ENCODE measurements around the gene MEX3D. TPM values are rescaled to one million over a fixed set of nuclear protein-coding genes. Genes with fewer than 3 reads are reported as not detected.

MEX3D gene
- polyA plus RNA-seq, 2 of the 4 experiments (the other 2 are of a cell fraction), result 2.1 to 7.1 TPM

DNA sequence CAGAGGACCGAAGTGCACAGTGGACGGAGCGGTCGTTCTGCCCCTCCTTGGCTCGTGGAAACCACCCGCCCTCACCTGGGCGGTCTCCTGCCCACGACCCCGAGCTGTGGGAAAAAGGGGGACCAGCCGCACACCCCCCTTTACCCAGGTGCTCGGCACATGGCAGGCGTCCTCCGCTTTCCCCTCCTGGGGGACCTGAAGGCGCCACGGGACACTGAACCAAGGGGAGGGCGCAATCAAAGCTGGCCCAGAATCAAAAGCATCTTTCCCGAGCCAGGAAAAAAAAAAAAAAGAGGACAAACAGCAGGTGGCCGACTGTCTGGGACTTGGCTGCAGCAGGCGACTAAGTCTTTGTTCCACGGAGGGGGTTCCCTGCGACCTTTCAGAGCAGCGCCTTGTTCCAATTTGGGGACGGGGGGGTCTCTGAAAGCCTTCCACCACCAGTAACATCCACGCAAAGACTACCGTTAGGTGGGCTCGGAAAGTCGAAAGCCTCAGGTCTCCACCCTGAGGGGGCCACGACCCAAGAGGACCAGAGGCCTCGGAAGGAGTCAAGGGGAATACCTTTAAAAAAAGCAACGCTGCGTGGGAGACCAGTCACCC is 23.4 kb upstream of the MEX3D start:
- Histone ChIP-seq H3K4me2 (peak overlapping the region; percentile 72), H3K4me3 (peak overlapping the region; percentile 93), H3K9me3 (no peaks in the 10 kb centered on the region), H3K27ac (peak overlapping the region; percentile 97 to 99), H3K4me1 (peaks cover 21% of the 10 kb centered on the region)
- WGBS (ENCODE audit: missing lambda C conversion rate), result 2% methylated on average over 12 of the region's 31 CpGs
- TF ChIP-seq POLR2A (IDR thresholded peaks at IDR 0.05; ENCODE audit: low read length) (peak; percentile 14; the same call in 1 of the 2 replicates), MYC (IDR thresholded peaks at IDR 0.05; ENCODE audit: borderline replicate concordance, low read length) (no peak), FOSB (CRISPR knock-in tag; IDR thresholded peaks at IDR 0.05) (0 out of 2 replicates have a peak, but pooled peaks have one; percentile 26), ZC3H11A (IDR thresholded peaks at IDR 0.05) (no peak), HOXA7 (CRISPR knock-in tag; IDR thresholded peaks at IDR 0.05) (0 out of 2 replicates have a peak, but pooled peaks have one; percentile 31)
- TF ChIP-seq, protein P1, sequence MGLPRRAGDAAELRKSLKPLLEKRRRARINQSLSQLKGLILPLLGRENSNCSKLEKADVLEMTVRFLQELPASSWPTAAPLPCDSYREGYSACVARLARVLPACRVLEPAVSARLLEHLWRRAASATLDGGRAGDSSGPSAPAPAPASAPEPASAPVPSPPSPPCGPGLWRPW (IDR thresholded peaks at IDR 0.05), result no peak
- POLR2A ChIA-PET, result no interaction called here
- DNase-seq (ENCODE audit: low read depth in 1 of 2, low spot score in 1 of 2) (no peak), ATAC-seq (peak in 1 of 2 experiments; percentile 2; a peak in 2 of 6 replicates), FAIRE-seq (no peak)
- CTCF ChIA-PET, result interaction anchor here (0.8 to 1.7 kb wide), 11 partner anchors 7 to 235 kb away, joined by 3 to 6 read pairs (median 4); no protein-coding TSS in a partner anchor

DNA sequence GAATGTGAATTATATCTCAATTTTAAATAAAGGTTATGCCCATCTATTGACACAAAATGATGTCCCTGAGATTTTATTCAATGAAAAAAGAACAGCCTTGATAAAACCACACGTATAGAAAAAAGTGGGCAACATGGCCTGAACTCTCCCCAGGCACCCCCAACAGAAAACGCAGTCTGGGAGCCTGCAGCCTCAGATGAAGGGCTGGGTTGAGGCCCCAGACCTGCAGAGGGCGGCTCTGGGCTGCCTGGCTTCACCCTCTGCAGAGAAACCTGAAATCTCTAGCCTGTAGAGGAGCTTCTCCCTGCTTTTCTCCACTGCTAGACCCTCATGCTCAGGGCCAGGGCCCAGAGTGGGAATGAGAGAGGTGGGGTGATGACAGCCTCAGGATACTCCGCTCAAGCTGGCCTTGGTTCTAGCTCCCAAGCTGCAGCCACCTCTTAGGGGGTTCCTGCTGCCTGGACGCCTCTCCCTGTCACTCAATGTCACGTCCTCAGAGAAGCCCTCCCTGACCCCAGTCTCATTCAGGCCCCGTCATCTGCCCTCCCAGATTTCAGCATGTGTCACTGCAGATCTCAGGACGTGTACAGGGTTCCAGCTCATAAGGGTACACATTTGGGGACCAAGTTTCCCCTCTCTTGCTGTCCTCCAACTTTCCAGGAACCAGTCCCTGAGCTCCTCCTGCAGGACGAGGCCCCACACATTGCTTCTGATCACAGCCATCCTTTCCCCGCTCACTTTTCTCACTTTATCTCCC is 22.7 kb upstream of the MEX3D start:
- peaks cover 21% of the 10 kb centered on the region for H3K4me1 ChIP-seq
- no peak for TF ChIP-seq KDM5A (IDR thresholded peaks at IDR 0.05)
- no peak for TF ChIP-seq NR3C1 (IDR thresholded peaks at IDR 0.05)
- TF ChIP-seq RAD21 (conservative IDR thresholded peaks at IDR 0.05 in 1 of 2, IDR thresholded peaks at IDR 0.05 in 1 of 2), result peak; percentile 8 to 25; a peak in 2 of 5 replicates
- TF ChIP-seq, protein P2, sequence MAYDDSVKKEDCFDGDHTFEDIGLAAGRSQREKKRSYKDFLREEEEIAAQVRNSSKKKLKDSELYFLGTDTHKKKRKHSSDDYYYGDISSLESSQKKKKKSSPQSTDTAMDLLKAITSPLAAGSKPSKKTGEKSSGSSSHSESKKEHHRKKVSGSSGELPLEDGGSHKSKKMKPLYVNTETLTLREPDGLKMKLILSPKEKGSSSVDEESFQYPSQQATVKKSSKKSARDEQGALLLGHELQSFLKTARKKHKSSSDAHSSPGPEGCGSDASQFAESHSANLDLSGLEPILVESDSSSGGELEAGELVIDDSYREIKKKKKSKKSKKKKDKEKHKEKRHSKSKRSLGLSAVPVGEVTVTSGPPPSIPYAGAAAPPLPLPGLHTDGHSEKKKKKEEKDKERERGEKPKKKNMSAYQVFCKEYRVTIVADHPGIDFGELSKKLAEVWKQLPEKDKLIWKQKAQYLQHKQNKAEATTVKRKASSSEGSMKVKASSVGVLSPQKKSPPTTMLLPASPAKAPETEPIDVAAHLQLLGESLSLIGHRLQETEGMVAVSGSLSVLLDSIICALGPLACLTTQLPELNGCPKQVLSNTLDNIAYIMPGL (CRISPR knock-in tag; IDR thresholded peaks at IDR 0.05; ENCODE audit: borderline replicate concordance), result no peak
- TF ChIP-seq CHD4 (IDR thresholded peaks at IDR 0.05; ENCODE audit: borderline replicate concordance), result no peak
- TF ChIP-seq, protein P3, sequence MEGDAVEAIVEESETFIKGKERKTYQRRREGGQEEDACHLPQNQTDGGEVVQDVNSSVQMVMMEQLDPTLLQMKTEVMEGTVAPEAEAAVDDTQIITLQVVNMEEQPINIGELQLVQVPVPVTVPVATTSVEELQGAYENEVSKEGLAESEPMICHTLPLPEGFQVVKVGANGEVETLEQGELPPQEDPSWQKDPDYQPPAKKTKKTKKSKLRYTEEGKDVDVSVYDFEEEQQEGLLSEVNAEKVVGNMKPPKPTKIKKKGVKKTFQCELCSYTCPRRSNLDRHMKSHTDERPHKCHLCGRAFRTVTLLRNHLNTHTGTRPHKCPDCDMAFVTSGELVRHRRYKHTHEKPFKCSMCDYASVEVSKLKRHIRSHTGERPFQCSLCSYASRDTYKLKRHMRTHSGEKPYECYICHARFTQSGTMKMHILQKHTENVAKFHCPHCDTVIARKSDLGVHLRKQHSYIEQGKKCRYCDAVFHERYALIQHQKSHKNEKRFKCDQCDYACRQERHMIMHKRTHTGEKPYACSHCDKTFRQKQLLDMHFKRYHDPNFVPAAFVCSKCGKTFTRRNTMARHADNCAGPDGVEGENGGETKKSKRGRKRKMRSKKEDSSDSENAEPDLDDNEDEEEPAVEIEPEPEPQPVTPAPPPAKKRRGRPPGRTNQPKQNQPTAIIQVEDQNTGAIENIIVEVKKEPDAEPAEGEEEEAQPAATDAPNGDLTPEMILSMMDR (IDR thresholded peaks at IDR 0.05), result peak; percentile 21; the same call in 1 of the 3 replicates
- CTCF ChIA-PET, result interaction anchor here (0.7 to 1.7 kb wide), 16 partner anchors 8 to 235 kb away, joined by 3 to 6 read pairs (median 4); no protein-coding TSS in a partner anchor
- FAIRE-seq (no peak), DNase-seq (ENCODE audit: low read depth in 1 of 2, low spot score in 1 of 2) (peak in 1 of 2 experiments; percentile 33), ATAC-seq (peak; percentile 51 to 73; a peak in 3 of 6 replicates)
- POLR2A ChIA-PET, result interaction anchor here (0.6 kb wide), 1 partner anchor 373 kb away, joined by 5 read pairs; no protein-coding TSS in a partner anchor
- peak overlapping the region; percentile 93 for H3K4me3 ChIP-seq
- 13% methylated on average over 9 of the region's 10 CpGs for WGBS (ENCODE audit: missing lambda C conversion rate)
- H3K4me2 ChIP-seq, result peak overlapping the region; percentile 72
- H3K27ac ChIP-seq, result peak overlapping the region; percentile 97 to 99
- no peaks in the 10 kb centered on the region for H3K9me3 ChIP-seq

DNA sequence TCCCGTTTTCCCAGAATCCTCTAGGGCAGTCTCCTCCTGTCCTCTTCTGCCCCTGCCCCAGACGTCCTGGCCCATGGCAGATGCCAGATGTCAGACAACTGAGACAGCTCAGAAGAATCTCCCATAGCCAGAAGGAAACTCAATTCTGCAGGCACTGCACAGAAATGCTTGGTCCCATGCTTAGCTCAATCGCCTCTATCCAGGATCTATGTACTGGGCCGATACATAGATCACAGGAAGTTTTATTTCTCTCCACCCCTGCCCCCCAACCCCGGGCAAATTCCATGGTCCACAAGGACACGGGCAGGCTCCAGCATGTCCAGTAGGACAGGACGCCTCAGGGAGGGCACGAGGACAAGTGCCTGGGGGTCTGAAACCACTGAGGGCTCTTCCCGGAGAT is 19.7 kb upstream of the MEX3D start:
- FAIRE-seq (no peak), DNase-seq (ENCODE audit: low read depth in 1 of 2, low spot score in 1 of 2) (no peak), ATAC-seq (no peak)
- Histone ChIP-seq H3K9me3 (no peaks in the 10 kb centered on the region), H3K27ac (0 out of 6 replicates have a peak overlapping the region, but pooled peaks of 1 of the 2 experiments have one; percentile 12), H3K4me3 (no peak overlapping the region), H3K4me1 (peaks cover 21% of the 10 kb centered on the region), H3K4me2 (no peak overlapping the region)
- WGBS (ENCODE audit: missing lambda C conversion rate), result 87% methylated on average over 9 of the region's 9 CpGs
- POLR2A ChIA-PET, result interaction anchor here (0.7 to 0.9 kb wide), 2 partner anchors 11 to 19 kb away, joined by 3 read pairs; no protein-coding TSS in a partner anchor
- CTCF ChIA-PET, result interaction anchor here (1.0 to 1.9 kb wide), 3 partner anchors 9 to 206 kb away, joined by 3 to 9 read pairs (median 3); no protein-coding TSS in a partner anchor
- TF ChIP-seq BHLHE40 (IDR thresholded peaks at IDR 0.05; ENCODE audit: low read depth, low read length), result no peak
- no peak for TF ChIP-seq CEBPB (IDR thresholded peaks at IDR 0.05)
- TF ChIP-seq, protein P4, sequence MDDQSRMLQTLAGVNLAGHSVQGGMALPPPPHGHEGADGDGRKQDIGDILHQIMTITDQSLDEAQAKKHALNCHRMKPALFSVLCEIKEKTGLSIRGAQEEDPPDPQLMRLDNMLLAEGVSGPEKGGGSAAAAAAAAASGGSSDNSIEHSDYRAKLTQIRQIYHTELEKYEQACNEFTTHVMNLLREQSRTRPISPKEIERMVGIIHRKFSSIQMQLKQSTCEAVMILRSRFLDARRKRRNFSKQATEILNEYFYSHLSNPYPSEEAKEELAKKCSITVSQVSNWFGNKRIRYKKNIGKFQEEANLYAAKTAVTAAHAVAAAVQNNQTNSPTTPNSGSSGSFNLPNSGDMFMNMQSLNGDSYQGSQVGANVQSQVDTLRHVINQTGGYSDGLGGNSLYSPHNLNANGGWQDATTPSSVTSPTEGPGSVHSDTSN (IDR thresholded peaks at IDR 0.05), result no peak
- TF ChIP-seq JUN (IDR thresholded peaks at IDR 0.05), result no peak
- TF ChIP-seq TFCP2L1 (CRISPR knock-in tag; IDR thresholded peaks at IDR 0.05), result no peak
- TF ChIP-seq, protein P5, sequence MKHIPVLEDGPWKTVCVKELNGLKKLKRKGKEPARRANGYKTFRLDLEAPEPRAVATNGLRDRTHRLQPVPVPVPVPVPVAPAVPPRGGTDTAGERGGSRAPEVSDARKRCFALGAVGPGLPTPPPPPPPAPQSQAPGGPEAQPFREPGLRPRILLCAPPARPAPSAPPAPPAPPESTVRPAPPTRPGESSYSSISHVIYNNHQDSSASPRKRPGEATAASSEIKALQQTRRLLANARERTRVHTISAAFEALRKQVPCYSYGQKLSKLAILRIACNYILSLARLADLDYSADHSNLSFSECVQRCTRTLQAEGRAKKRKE (CRISPR knock-in tag; IDR thresholded peaks at IDR 0.05; ENCODE audit: low read depth), result no peak
- TF ChIP-seq ZC3H11A (IDR thresholded peaks at IDR 0.05), result no peak
- no peak for TF ChIP-seq HOXB5 (CRISPR knock-in tag; IDR thresholded peaks at IDR 0.05)
- no peak for TF ChIP-seq NR3C1 (IDR thresholded peaks at IDR 0.05)
- no peak for TF ChIP-seq JUNB (IDR thresholded peaks at IDR 0.05)
- TF ChIP-seq, protein P3 (IDR thresholded peaks at IDR 0.05), result no peak
- TF ChIP-seq HOXB13 (CRISPR knock-in tag; IDR thresholded peaks at IDR 0.05; ENCODE audit: low read depth), result no peak
- no peak for TF ChIP-seq CHD4 (IDR thresholded peaks at IDR 0.05; ENCODE audit: borderline replicate concordance)
- TF ChIP-seq CBX8 (IDR thresholded peaks at IDR 0.05), result no peak

Measured in A549 (cell line).